ENCODE data around the gene IL31RA. TPM values are rescaled to one million over a fixed set of nuclear protein-coding genes. Genes with fewer than 3 reads are reported as not detected.
A peak's percentile ranks its signal among the peaks of the same experiment; 100 is the strongest.

IL31RA gene
- total RNA-seq, 2 experiments from 2014 or later = not detected

DNA sequence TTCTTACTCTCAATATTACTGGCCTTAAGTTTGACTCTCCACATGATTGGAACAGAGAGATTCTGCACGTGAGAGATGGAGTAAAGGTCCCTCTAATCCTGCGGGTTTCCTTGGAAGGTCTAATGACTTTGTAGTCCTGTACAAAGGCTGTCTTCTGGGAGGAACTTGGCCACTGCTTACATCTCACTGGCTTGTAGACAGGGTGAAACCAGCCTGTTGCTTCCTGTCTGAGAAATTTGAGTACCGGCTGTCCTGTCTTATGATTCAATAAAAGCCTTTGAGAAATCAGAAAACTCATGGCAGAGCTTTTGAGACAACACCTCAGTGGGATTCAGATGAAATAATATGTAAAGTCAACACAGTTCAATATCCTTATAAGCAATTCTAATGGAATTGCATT, 43.0 kb downstream of the IL31RA start:
- Mint-ChIP-seq H3K4me3 (no peak overlapping the region), H3K27ac (no peak overlapping the region), H3K27me3 (ENCODE audit: low read depth) (peaks cover 10% of the 10 kb centered on the region), H3K36me3 (ENCODE audit: low read depth) (no peaks in the 10 kb centered on the region), H3K9me3 (ENCODE audit: insufficient read depth) (no peaks in the 10 kb centered on the region), H3K4me1 (ENCODE audit: low read depth) (peaks cover 16% of the 10 kb centered on the region)
- ATAC-seq = no peak
- DNase-seq = no peak
- POLR2A ChIA-PET = no interaction called here
- CTCF ChIA-PET = interaction anchor here (0.8 kb wide), 1 partner anchor 192 kb away, joined by 3 read pairs; no protein-coding TSS in a partner anchor

DNA sequence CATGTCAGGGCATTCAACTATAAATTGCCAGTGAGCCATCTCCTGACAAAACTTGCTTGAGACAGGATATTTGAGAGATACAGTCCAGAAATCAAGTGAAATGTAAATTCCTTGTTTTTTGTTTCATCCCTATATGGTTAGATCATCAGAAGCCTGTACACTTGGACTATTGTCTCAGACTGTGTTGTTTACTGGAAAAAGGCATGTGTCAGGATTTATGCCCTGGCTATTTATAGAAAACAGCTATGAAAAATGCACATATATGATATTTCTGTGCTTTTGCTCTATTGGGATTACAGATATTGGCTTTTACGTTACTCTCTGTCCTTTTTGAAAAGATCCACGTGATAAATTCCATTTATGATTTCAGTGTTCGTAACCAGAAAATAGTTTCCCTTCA, 44.2 kb downstream of the IL31RA start:
- ChIA-PET CTCF (interaction anchor here (1.0 kb wide), 2 partner anchors 9 to 37 kb away, joined by 3 read pairs; no protein-coding TSS in a partner anchor), POLR2A (no interaction called here)
- Mint-ChIP-seq H3K36me3 (ENCODE audit: low read depth) (no peaks in the 10 kb centered on the region), H3K9me3 (ENCODE audit: insufficient read depth) (no peaks in the 10 kb centered on the region), H3K27ac (no peak overlapping the region), H3K4me1 (ENCODE audit: low read depth) (peaks cover 17% of the 10 kb centered on the region), H3K4me3 (no peak overlapping the region), H3K27me3 (ENCODE audit: low read depth) (peaks cover 18% of the 10 kb centered on the region)
- ATAC-seq (no peak), DNase-seq (no peak)

DNA sequence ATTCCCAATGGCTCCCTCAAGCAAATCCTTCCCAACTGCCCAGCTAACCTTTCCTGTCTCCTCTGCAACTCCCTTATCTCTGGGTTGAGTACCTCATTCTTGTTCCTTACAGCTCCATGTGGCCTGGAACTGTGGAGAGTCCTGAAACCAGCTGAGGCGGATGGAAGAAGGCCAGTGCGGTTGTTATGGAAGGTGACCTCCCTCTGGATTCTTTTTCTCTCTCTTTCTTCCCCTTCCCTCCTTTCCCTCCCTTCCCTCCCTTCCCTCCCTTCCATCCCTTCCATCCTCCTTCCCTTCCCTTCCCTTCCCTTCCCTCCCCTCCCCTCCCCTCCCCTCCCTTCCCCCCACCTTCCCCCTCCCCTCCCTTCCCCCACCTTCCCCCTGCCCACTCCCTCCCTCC, 45.1 kb downstream of the IL31RA start:
- peaks cover 25% of the 10 kb centered on the region for H3K27me3 Mint-ChIP-seq (ENCODE audit: low read depth)
- H3K4me3 Mint-ChIP-seq = no peak overlapping the region
- DNase-seq = no peak
- CTCF ChIA-PET = interaction anchor here (1.0 kb wide), 1 partner anchor 36 kb away, joined by 3 read pairs; no protein-coding TSS in a partner anchor
- POLR2A ChIA-PET = no interaction called here
- no peak for ATAC-seq
- H3K4me1 Mint-ChIP-seq (ENCODE audit: low read depth) = peaks cover 19% of the 10 kb centered on the region
- no peaks in the 10 kb centered on the region for H3K9me3 Mint-ChIP-seq (ENCODE audit: insufficient read depth)
- H3K27ac Mint-ChIP-seq = no peak overlapping the region
- no peaks in the 10 kb centered on the region for H3K36me3 Mint-ChIP-seq (ENCODE audit: low read depth)

DNA sequence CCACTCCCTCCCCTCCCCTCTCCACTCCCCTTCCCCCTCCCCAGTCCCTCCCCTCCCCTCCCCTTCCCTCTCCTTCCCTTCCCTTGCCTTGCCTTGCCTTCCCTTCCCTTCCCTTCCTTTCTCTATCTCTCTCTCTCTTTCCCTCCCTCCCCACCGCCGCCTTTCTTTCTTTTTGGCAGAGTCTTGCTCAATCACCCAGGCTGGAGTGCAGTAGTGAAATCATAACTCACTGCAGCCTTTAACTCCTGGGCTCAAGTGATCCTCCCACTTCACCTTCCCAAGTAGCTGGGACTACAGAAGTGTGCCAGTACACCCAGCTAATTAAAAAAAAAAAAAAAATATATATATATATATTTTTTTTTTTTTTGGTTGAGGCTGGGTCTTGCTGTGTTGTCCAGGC, 45.5 kb downstream of the IL31RA start:
- no peak overlapping the region for H3K4me3 Mint-ChIP-seq
- ATAC-seq = no peak
- peaks cover 19% of the 10 kb centered on the region for H3K4me1 Mint-ChIP-seq (ENCODE audit: low read depth)
- no peaks in the 10 kb centered on the region for H3K36me3 Mint-ChIP-seq (ENCODE audit: low read depth)
- DNase-seq = no peak
- ChIA-PET POLR2A (interaction anchor here (0.5 kb wide), 1 partner anchor 22 kb away, joined by 3 read pairs; no protein-coding TSS in a partner anchor), CTCF (interaction anchor here (1.0 kb wide), 1 partner anchor 36 kb away, joined by 3 read pairs; no protein-coding TSS in a partner anchor)
- no peak overlapping the region for H3K27ac Mint-ChIP-seq
- H3K9me3 Mint-ChIP-seq (ENCODE audit: insufficient read depth) = no peaks in the 10 kb centered on the region
- peaks cover 25% of the 10 kb centered on the region for H3K27me3 Mint-ChIP-seq (ENCODE audit: low read depth)

DNA sequence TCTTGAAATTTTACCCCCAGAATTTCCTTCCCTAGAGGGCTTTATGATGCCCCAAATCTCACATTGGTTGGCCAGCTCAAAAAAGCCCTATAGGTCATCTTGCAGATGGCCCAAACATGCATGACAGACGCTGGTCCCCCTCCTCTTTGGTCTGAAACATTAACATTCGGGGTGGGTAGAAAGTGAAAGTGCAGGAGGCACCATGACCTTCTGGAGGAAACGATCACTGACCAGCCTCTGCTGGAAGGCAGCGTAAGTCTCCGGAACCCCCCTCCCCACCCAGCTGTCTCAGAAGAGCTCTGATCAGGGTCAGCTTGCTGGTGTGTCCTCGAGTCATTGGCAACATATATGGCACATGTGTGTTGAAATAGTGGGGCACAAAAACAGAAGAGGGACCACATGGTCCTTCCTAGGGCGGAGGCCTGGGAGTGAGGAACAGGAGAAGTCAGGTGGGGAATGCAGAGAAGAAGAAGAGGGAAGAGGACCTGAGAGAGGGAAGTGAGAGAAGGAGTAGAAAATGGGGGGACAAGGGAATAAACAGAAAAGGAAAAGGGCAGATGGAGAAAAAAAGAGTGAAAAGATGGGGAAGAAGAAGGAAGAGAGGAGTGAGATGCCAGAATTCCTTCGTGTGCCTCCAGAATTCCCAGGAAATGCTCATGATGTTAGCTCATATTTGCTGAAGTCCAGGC, 46.2 kb downstream of the IL31RA start:
- ATAC-seq (no peak), DNase-seq (no peak)
- Mint-ChIP-seq H3K4me3 (no peak overlapping the region), H3K27me3 (ENCODE audit: low read depth) (peaks cover 25% of the 10 kb centered on the region), H3K4me1 (ENCODE audit: low read depth) (peaks cover 19% of the 10 kb centered on the region), H3K9me3 (ENCODE audit: insufficient read depth) (no peaks in the 10 kb centered on the region), H3K27ac (no peak overlapping the region), H3K36me3 (ENCODE audit: low read depth) (no peaks in the 10 kb centered on the region)
- ChIA-PET CTCF (no interaction called here), POLR2A (interaction anchor here (0.5 kb wide), 1 partner anchor 23 kb away, joined by 3 read pairs; no protein-coding TSS in a partner anchor)

DNA sequence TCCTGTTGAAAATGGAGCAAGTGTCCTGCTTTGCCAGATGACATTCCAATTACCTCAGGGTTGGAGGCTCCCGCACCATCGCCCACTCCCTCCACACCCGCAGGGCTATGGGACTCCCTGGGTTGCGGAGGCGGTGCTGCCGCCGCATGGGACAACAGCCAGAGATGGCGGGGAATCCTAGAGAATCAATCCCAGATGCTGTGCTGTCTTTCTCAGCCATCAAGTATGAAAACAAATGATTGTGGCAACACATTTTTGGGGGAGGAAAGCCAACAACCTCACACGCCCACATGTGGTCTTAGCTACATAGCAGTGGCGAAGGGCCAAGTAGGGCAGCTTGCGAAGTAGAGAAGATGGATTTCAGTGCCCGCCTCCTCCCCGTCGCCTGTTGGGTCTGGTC, 46.7 kb downstream of the IL31RA start:
- no peak for DNase-seq
- Mint-ChIP-seq H3K36me3 (ENCODE audit: low read depth) (no peaks in the 10 kb centered on the region), H3K4me1 (ENCODE audit: low read depth) (peaks cover 23% of the 10 kb centered on the region), H3K27me3 (ENCODE audit: low read depth) (peaks cover 25% of the 10 kb centered on the region), H3K4me3 (no peak overlapping the region), H3K9me3 (ENCODE audit: insufficient read depth) (no peaks in the 10 kb centered on the region), H3K27ac (no peak overlapping the region)
- CTCF ChIA-PET = no interaction called here
- POLR2A ChIA-PET = no interaction called here
- no peak for ATAC-seq

DNA sequence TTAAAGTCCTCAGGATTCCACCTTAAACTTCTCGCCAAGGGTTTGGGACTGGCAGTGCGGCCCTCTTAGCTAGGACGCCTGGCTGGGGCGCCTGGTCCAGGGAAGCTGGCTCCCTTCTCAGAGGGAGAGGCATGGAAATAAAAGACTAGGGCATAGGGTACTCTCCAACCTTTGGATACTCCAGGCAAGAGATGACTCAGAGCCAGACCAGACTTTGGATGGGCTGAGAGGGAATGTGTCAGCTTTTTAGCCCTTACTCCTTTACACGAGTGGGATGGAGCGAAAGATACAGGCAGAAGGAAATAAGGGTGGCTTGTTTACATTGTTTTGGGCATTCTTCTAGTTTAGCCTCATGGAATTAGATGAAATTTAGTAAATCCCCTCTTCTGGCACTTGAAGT, 48.2 kb downstream of the IL31RA start:
- no peaks in the 10 kb centered on the region for H3K36me3 Mint-ChIP-seq (ENCODE audit: low read depth)
- H3K27ac Mint-ChIP-seq = no peak overlapping the region
- peaks cover 30% of the 10 kb centered on the region for H3K4me1 Mint-ChIP-seq (ENCODE audit: low read depth)
- ATAC-seq (no peak), DNase-seq (no peak)
- ChIA-PET POLR2A (no interaction called here), CTCF (no interaction called here)
- H3K27me3 Mint-ChIP-seq (ENCODE audit: low read depth) = peaks cover 28% of the 10 kb centered on the region
- H3K4me3 Mint-ChIP-seq = no peak overlapping the region
- no peaks in the 10 kb centered on the region for H3K9me3 Mint-ChIP-seq (ENCODE audit: insufficient read depth)

DNA sequence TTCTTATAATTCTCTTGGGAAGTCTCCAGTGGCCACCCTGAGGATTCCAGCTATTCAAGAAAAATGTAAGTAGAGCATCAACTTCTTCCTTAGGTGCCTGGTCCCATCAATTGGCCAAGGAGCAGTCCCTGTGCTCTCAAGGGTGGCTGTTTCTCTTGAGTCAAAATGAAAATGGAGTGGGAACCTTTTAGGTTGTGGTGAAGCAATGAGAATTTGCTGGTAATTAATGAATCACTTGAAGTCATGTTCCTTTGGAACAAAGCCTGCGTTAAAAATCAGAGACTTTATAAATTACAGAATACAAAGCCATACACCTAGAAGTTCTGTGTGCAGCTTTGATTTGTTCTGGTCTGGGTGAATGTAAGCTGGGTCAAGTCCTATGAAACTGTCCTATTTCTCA, 48.9 kb downstream of the IL31RA start:
- no peaks in the 10 kb centered on the region for H3K9me3 Mint-ChIP-seq (ENCODE audit: insufficient read depth)
- no peak overlapping the region for H3K27ac Mint-ChIP-seq
- no peak for DNase-seq
- H3K4me3 Mint-ChIP-seq = no peak overlapping the region
- CTCF ChIA-PET = no interaction called here
- peaks cover 28% of the 10 kb centered on the region for H3K27me3 Mint-ChIP-seq (ENCODE audit: low read depth)
- H3K36me3 Mint-ChIP-seq (ENCODE audit: low read depth) = no peaks in the 10 kb centered on the region
- ATAC-seq = no peak
- POLR2A ChIA-PET = no interaction called here
- peaks cover 30% of the 10 kb centered on the region for H3K4me1 Mint-ChIP-seq (ENCODE audit: low read depth)

DNA sequence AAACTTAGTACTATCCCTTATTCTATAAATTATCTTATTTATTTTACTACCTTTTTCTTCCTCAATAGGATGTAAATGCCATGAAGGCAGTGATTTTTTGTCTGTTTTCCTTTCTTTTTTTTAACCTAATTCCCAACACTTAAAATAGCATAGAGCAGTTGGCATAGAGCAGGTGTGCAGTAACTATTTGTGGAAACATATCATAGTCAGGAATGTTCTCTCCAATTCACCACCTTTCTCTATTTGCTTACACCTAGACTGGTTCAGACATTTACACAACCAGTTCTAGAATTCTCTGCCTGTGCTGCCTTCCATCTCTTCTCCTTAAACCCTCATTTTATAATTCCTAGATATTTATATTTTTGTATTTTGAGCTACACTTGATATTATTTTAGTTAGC, 49.6 kb downstream of the IL31RA start:
- CTCF ChIA-PET = interaction anchor here (0.7 kb wide), 1 partner anchor 24 kb away, joined by 3 read pairs; no protein-coding TSS in a partner anchor
- peaks cover 35% of the 10 kb centered on the region for H3K27me3 Mint-ChIP-seq (ENCODE audit: low read depth)
- ATAC-seq (no peak), DNase-seq (no peak)
- H3K4me3 Mint-ChIP-seq = no peak overlapping the region
- H3K9me3 Mint-ChIP-seq (ENCODE audit: insufficient read depth) = no peaks in the 10 kb centered on the region
- peaks cover 32% of the 10 kb centered on the region for H3K4me1 Mint-ChIP-seq (ENCODE audit: low read depth)
- no peak overlapping the region for H3K27ac Mint-ChIP-seq
- POLR2A ChIA-PET = no interaction called here
- H3K36me3 Mint-ChIP-seq (ENCODE audit: low read depth) = no peaks in the 10 kb centered on the region

DNA sequence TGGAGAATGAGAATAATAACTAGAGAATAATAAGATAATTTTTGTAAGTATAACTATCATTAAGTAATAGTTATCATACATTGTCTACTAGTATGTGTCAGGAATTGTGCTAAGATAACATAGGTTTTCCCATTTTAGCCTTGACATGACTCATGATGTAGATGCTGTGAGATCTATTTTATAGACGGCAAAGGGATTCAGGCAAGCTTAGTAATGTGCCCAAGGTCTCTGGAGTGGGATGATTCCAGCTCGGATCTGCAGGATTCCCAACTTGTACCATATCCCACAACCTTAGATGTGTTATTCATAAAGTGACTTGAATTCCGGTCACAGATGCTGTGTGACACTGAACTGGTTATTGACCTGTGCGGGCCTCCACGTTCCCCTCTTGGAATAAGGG, 51.5 kb downstream of the IL31RA start:
- Mint-ChIP-seq H3K4me3 (no peak overlapping the region), H3K36me3 (ENCODE audit: low read depth) (no peaks in the 10 kb centered on the region), H3K27ac (no peak overlapping the region)

DNA sequence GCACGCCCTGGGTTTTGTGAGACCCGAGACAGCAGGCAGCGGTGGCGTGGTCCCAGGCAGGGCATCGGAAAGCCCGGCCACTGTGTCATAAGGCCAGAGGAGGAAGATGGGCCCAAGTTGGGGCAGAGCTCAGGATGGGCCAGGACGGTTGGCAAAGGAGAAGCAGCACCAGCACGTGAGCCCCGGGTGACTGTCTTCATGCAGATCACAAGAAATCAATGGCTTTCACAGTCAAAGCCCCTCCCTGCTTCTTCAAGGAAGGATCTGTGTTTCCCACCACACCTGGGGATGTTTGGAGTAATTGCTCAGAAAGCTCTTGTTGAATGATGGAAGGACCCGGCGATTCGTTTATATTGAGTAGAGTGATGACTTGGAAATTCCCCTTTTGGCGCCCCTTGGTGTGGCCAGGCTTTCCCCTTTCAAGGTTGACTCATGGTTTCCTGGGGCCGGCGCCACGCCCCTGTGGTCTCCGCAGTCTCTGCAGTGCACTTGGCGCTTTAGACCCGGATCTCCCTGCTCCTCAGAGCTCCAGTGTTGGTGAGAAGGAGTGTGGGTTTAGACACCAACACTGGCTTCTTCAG, 52.1 kb downstream of the IL31RA start:
- ChIA-PET POLR2A (interaction anchor here (0.7 kb wide), 1 partner anchor 13 kb away, joined by 3 read pairs; no protein-coding TSS in a partner anchor), CTCF (interaction anchor here (0.5 to 1.5 kb wide), 3 partner anchors 16 to 316 kb away, joined by 3 to 4 read pairs (median 4); no protein-coding TSS in a partner anchor)
- DNase-seq (peak; percentile 77), ATAC-seq (peak; percentile 95)
- H3K27me3 Mint-ChIP-seq (ENCODE audit: low read depth) = peaks cover 36% of the 10 kb centered on the region
- no peaks in the 10 kb centered on the region for H3K36me3 Mint-ChIP-seq (ENCODE audit: low read depth)
- peak overlapping the region; percentile 10 for H3K27ac Mint-ChIP-seq
- no peaks in the 10 kb centered on the region for H3K9me3 Mint-ChIP-seq (ENCODE audit: insufficient read depth)
- H3K4me1 Mint-ChIP-seq (ENCODE audit: low read depth) = peaks cover 21% of the 10 kb centered on the region
- peak overlapping the region; percentile 30 for H3K4me3 Mint-ChIP-seq

More for the DNA sequence above, 51.5 kb downstream of the IL31RA start:
- H3K27me3 Mint-ChIP-seq (ENCODE audit: low read depth) = peaks cover 33% of the 10 kb centered on the region
- DNase-seq (no peak), ATAC-seq (no peak)
- peaks cover 25% of the 10 kb centered on the region for H3K4me1 Mint-ChIP-seq (ENCODE audit: low read depth)
- CTCF ChIA-PET = interaction anchor here (0.8 to 1.5 kb wide), 2 partner anchors 16 to 34 kb away, joined by 4 read pairs; no protein-coding TSS in a partner anchor
- POLR2A ChIA-PET = interaction anchor here (0.7 kb wide), 1 partner anchor 14 kb away, joined by 3 read pairs; no protein-coding TSS in a partner anchor
- no peaks in the 10 kb centered on the region for H3K9me3 Mint-ChIP-seq (ENCODE audit: insufficient read depth)

DNA sequence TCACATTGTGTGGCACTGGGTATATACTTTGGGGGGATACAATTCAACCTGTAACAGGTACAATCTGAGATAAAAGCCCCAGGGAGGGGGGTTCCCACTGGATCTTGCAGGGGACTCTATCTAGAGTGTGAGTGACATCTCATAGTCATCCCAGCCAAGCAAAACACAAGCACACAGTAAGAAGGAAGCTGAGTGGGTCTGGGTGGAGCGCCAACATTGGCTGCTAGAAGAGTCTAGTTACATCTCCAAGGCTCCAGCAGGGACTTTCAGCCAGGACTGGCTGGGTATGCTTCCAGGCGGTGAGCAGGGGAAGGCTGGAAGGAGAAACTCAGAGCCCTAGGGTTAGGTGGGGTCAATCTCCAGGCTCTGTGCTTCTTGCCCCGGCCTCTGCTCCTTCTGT, 53.0 kb downstream of the IL31RA start:
- Mint-ChIP-seq H3K27ac (no peak overlapping the region), H3K4me3 (no peak overlapping the region), H3K27me3 (ENCODE audit: low read depth) (peaks cover 35% of the 10 kb centered on the region), H3K4me1 (ENCODE audit: low read depth) (peaks cover 21% of the 10 kb centered on the region), H3K9me3 (ENCODE audit: insufficient read depth) (no peaks in the 10 kb centered on the region), H3K36me3 (ENCODE audit: low read depth) (no peaks in the 10 kb centered on the region)
- CTCF ChIA-PET = interaction anchor here (1.5 kb wide), 1 partner anchor 32 kb away, joined by 4 read pairs; no protein-coding TSS in a partner anchor
- no peak for ATAC-seq
- DNase-seq = no peak
- POLR2A ChIA-PET = no interaction called here

All from activated CD8-positive, alpha-beta T cell treated with anti-CD3 and anti-CD28 coated beads, Interleukin-2, amount 10 ng/mL, durations not matched to agents 7 days and 5 days (primary cell).